ENCODE results near the gene PCSK4. TPM values are rescaled to one million over a fixed set of nuclear protein-coding genes. Genes with fewer than 3 reads are reported as not detected.

The PCSK4 gene
- total and polyA plus RNA-seq, 9 of the 15 experiments (the other 6 are each of a cell fraction or from before 2014, with no cell fraction given): 0.01 to 9.1 (median 2.1) TPM; not detected in 1

- Histone ChIP-seq H3K27me3 (ENCODE audit: control insufficient read depth in 2 of 2, insufficient read depth in 2 of 2, low read length in 2 of 2) (no peaks in the 10 kb centered on the region), H3K36me3 (ENCODE audit: control insufficient read depth, insufficient read depth, low read length) (no peaks in the 10 kb centered on the region), H2AFZ (ENCODE audit: low read depth, low read length) (no peak overlapping the region), H3K79me2 (ENCODE audit: control insufficient read depth, insufficient read depth, low read length) (peaks cover 27% of the 10 kb centered on the region), H3K4me3 (no peak overlapping the region), H3K9me3 (replicated peaks; ENCODE audit: control insufficient read depth, insufficient read depth, low read depth, low read length) (no peaks in the 10 kb centered on the region), H3K4me1 (replicated peaks in 1 of 2; ENCODE audit: control insufficient read depth in 2 of 2, insufficient read depth in 2 of 2, low read length in 2 of 2) (peaks cover 26 to 88% of the 10 kb centered on the region in 2 experiments), H3K9ac (ENCODE audit: insufficient read depth in 1 of 2, low read depth in 2 of 2, low read length in 2 of 2) (peak overlapping the region in 1 of 2 experiments; percentile 75; a peak in 1 of 4 replicates), H3K9me1 (ENCODE audit: control insufficient read depth, insufficient read depth, low read length) (no peaks in the 10 kb centered on the region), H3K4me2 (ENCODE audit: insufficient read depth, low read length) (no peak overlapping the region; the same call in 1 of the 2 replicates), H4K20me1 (replicated peaks; ENCODE audit: control insufficient read depth, insufficient read depth, low read length) (peaks cover 6% of the 10 kb centered on the region; the same call in 1 of the 2 replicates), H3K27ac (ENCODE audit: extremely low read depth, low read depth, low read length) (no peak overlapping the region; the same call in 2 of the 3 replicates)
- no peak for FAIRE-seq
- intact Hi-C loops (cut with micrococcal nuclease): no loop called here
- in situ Hi-C loops (cut with MboI): no loop called here
- CTCF ChIA-PET (ENCODE audit: low intra/inter-chr PET ratio): no interaction called here
- TSS peak; percentile 8 for BruUV-seq (replicated peaks)
- POLR2A ChIA-PET: no interaction called here
- WGBS (ENCODE audit: insufficient coverage, low coverage, missing lambda C conversion rate): 33% methylated on average over 14 of the region's 15 CpGs
- DNase-seq (ENCODE audit: extremely low read depth in 1 of 4, low spot score in 3 of 4): no peak
- ATAC-seq: no peak
- TF ChIP-seq CCAR2 (IDR thresholded peaks at IDR 0.05; ENCODE audit: low read depth, low read length) (no peak), HOXB6 (CRISPR knock-in tag; IDR thresholded peaks at IDR 0.05; ENCODE audit: borderline replicate concordance) (no peak), ZFP30 (CRISPR knock-in tag; IDR thresholded peaks at IDR 0.05; ENCODE audit: borderline replicate concordance) (no peak), POLR2G (IDR thresholded peaks at IDR 0.05; ENCODE audit: low read depth, low read length) (no peak), SMAD4 (CRISPR knock-in tag; conservative IDR thresholded peaks at IDR 0.05) (no peak), KLF6 (CRISPR knock-in tag; IDR thresholded peaks at IDR 0.05; ENCODE audit: borderline replicate concordance) (no peak), ZNF644 (tag; IDR thresholded peaks at IDR 0.05; ENCODE audit: low read depth) (no peak), ZFP36 (IDR thresholded peaks at IDR 0.05; ENCODE audit: low read depth, low read length, partially characterized antibody) (no peak), TBP (optimal IDR thresholded peaks at IDR 0.05; ENCODE audit: low read depth, low read length) (no peak), RBM14 (IDR thresholded peaks at IDR 0.05; ENCODE audit: borderline replicate concordance, insufficient read depth, low read depth, low read length) (no peak), MCM3 (IDR thresholded peaks at IDR 0.05) (no peak), KLF10 (CRISPR knock-in tag; IDR thresholded peaks at IDR 0.05) (no peak), BCOR (IDR thresholded peaks at IDR 0.05) (no peak), ZC3H4 (CRISPR knock-in tag; IDR thresholded peaks at IDR 0.05; ENCODE audit: borderline replicate concordance) (no peak), ZNF717 (CRISPR knock-in tag; IDR thresholded peaks at IDR 0.05) (no peak)
- TF ChIP-seq, protein P1, sequence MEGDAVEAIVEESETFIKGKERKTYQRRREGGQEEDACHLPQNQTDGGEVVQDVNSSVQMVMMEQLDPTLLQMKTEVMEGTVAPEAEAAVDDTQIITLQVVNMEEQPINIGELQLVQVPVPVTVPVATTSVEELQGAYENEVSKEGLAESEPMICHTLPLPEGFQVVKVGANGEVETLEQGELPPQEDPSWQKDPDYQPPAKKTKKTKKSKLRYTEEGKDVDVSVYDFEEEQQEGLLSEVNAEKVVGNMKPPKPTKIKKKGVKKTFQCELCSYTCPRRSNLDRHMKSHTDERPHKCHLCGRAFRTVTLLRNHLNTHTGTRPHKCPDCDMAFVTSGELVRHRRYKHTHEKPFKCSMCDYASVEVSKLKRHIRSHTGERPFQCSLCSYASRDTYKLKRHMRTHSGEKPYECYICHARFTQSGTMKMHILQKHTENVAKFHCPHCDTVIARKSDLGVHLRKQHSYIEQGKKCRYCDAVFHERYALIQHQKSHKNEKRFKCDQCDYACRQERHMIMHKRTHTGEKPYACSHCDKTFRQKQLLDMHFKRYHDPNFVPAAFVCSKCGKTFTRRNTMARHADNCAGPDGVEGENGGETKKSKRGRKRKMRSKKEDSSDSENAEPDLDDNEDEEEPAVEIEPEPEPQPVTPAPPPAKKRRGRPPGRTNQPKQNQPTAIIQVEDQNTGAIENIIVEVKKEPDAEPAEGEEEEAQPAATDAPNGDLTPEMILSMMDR (IDR thresholded peaks at IDR 0.05 in 2 of 3, conservative IDR thresholded peaks at IDR 0.05 in 1 of 3; ENCODE audit: insufficient read depth in 2 of 3, low read depth in 1 of 3, low read length in 3 of 3): no peak
- TF ChIP-seq, protein P2, sequence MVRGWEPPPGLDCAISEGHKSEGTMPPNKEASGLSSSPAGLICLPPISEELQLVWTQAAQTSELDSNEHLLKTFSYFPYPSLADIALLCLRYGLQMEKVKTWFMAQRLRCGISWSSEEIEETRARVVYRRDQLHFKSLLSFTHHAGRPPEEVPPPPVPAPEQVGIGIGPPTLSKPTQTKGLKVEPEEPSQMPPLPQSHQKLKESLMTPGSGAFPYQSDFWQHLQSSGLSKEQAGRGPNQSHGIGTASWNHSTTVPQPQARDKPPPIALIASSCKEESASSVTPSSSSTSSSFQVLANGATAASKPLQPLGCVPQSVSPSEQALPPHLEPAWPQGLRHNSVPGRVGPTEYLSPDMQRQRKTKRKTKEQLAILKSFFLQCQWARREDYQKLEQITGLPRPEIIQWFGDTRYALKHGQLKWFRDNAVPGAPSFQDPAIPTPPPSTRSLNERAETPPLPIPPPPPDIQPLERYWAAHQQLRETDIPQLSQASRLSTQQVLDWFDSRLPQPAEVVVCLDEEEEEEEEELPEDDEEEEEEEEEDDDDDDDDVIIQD (CRISPR knock-in tag; IDR thresholded peaks at IDR 0.05): no peak
- TF ChIP-seq, protein P3, sequence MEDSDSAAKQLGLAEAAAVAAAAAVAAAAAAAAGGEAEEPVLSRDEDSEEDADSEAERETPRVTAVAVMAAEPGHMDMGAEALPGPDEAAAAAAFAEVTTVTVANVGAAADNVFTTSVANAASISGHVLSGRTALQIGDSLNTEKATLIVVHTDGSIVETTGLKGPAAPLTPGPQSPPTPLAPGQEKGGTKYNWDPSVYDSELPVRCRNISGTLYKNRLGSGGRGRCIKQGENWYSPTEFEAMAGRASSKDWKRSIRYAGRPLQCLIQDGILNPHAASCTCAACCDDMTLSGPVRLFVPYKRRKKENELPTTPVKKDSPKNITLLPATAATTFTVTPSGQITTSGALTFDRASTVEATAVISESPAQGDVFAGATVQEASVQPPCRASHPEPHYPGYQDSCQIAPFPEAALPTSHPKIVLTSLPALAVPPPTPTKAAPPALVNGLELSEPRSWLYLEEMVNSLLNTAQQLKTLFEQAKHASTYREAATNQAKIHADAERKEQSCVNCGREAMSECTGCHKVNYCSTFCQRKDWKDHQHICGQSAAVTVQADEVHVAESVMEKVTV (CRISPR knock-in tag; IDR thresholded peaks at IDR 0.05): no peak
These were observed 4.1 kb upstream of the PCSK4 start for GRCh38 chr19:1494115-1494815.
